Fibroblast of skin of left quadriceps (primary cell): Measurements from ENCODE around the gene IWS1.
"Not testable (repeated sequence)": the region's sequence is repeated elsewhere in the genome, so short reads cannot be mapped to it uniquely, and the experiment has no call there.

Experiments used
- DNase-seq, 2 experiments: peaks; one replicate each; pipeline ENCODE4 v3.0.0-alpha.2; 2013; ENCODE audit warnings: low read depth in 2 of 2

The IWS1 gene

GRCh38 chr2:127528487-127528886, 2.2 kb upstream of the IWS1 start:
- no peak for DNase-seq

DNA sequence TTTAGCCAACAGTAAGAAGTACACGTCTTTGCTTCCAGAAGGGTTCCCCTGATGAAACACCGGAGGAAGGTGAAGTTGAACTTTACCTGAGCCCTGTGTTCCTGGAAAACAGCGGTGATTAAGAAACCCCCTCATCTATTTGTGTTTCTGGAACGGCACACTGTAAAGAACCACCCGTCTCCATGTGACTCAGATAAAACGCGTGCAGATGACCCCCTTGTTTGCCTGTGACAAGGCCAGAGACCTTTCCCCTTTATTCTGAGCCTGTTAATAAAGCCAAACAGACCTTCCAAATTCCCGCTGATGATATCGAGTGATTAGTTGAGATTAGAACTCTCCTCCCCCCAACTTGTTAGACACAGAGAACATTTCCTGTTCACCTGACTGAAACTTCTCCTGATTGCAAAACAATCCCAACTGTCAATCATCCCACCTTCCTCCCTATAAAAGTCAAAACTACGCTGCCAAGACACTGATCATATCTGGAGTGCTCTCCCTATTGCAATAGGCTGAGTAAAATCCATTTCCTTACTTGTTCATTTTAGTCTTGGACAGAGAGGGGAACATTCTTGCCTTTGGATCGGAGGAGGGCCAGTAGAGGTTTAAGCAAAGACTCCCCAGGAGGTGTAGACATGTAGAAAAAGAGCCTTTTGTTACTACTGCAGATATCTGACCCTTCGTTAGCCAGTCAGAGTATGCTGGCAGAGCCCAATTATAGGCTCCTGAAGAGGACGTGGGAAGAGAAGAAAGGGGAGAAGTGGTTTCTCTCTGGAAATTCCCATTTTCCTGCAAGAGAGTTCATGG, 914 bp upstream of the IWS1 start:
- no peak for DNase-seq

DNA sequence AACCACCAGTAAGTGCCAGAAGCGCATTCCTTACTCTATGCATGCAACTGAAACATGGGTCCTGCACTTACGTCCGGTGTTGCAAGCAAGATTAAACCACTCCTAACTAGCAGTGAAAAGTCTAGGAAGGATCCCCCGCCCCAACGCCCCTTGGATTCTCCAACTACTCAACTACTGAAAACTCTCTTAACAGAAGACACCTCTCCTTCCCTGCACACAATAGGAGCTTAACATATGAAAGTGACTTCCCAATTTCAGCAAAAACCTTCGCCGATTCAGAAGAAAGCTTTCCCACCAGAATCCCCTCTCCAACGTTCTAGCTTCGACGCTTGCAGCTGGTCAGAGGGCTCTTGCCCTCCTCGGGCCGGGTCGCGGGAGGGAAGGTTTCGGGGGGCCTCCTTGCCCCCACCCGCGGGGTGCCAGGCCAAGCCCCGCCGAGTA, 578 bp downstream of the IWS1 start:
- DNase-seq, result no peak

- not testable (repeated sequence) for DNase-seq
These were observed 2.0 kb downstream of the IWS1 start for GRCh38 chr2:127524198-127524834.

GRCh38 chr2:127523269-127523939, 2.9 kb downstream of the IWS1 start:
- DNase-seq, result no peak

DNA sequence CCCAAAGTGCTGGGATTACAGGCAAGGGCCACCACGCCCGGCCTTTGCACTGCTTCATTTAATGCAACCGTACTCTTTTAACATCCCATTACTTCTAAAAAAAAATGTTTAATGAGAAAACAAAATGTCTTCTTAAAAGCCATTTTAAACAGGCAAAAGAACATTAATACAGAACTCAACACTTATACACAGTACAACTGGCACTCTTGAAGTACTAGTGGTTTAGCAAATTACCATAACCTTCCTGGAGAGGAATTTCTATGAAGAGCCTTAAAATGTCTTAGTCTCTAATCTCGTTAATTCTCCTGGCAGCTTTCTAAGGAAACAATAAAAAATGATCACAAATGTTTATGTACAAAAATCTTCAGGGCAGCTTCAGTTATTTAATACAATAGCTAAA, 5.9 kb downstream of the IWS1 start:
- no peak for DNase-seq

GRCh38 chr2:127517465-127517864, 8.8 kb downstream of the IWS1 start:
- DNase-seq, result no peak

DNA sequence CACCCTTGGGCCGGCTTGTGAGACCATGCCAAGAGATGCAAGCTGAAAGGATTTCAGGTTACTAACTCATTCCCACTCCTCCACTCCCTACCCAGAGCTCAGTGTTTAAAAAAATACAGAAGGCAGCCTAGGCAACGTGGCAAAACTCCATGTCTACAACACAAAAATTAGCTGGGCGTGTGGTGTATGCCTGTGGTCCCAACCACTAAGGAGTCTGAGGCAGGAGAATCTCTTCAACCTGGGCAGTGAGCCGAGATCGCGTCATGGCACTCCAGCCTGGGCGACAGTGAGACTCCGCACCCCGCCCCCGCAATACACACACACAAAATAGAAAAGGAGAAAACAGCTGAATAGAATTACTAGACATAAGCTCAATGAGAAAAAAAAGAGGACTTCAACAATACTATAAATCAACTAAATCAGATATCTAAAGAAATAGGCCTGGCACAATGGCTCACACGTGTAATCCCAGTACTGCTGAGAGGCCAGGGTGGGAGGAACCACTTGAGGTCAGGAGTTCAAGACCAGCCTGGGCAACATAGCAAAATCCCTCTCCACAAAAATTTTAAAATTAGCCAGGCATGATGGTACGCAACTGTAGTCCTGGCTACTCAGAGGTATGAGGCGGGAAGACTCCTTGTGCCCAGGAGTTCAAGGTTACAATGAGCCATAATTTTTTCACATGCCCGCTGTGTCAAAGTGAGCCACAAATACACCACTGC, 10.1 kb downstream of the IWS1 start:
- peak in 1 of 2 experiments; percentile 28 for DNase-seq

DNA sequence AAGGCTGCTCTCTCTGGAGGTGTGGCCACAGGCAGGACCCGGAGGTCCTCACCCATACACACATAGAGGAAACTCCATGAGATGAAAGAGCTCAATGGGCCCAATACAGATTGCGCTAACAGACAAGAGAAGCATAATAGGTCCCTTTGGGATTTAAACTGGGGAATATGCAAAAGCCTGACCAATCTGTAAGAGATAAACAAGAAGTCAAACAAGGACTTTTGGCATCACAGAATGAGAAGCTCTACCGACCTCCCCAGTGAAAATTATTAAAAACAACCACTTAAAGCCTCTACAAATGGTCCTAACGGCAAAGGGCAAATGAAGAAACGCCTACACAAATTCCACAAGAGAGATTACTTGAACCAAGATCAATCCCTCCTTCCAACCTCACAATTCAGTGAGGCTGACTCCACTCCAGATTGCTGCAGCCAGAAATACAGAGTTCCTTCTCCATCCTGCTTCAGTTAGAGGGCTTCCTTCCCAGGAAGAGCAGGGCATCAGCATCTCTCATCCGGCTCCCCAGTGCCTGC, 10.8 kb downstream of the IWS1 start:
- DNase-seq, result no peak

DNA sequence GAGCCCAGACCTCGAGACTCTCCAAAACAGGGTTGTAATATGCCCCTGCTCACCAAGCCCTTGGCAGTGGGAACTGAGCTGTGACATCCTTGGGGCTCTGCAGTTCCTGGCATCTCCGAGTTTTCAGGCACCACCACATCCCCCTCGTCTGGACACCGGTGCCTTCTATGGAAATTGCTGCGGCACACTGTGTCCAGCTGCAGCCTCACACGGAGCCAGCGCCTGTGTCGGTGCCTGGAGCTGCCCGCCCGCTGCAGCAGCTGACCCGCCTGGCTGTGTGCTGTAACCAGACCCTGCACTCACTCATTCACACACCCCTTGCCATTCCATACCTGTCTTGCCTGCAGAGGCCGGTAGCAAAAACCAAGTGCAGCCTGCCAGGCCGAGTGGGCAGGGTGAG, 11.8 kb downstream of the IWS1 start:
- no peak for DNase-seq

- no peak for DNase-seq
These were observed 12.2 kb downstream of the IWS1 start for GRCh38 chr2:127514076-127514475.

- no peak for DNase-seq
These were observed 13.9 kb downstream of the IWS1 start for GRCh38 chr2:127512362-127512761.

- no peak for DNase-seq
These were observed 14.4 kb downstream of the IWS1 start for GRCh38 chr2:127511917-127512316.

DNA sequence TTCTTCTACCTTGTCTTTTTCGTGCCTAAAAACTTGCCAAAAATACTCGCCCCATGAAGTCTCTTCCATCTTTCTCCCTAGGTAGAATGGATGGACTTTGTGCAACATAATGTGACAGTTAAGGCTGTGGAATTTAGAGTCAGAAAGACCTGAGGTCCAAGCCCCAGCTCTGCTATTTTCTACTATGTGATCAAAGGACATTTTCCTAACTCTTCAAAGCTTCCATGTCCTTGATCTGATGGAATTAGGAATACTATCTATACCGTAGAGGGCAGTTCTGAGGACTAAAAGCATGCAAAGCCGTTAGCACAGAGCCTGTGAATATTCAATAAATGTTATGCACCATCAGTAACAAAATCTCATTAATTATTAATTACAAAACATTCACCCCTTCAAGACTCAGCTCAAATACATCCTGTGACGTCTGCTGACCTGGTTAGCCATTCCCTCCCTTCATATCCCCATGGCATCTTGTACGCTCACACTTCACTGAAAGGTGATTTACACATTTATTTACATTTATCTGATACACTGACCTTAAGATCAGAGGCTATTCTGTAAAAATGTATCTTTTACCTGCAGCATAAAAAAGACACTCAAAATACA, 15.1 kb downstream of the IWS1 start:
- no peak for DNase-seq

- DNase-seq, result no peak
These were observed 16.2 kb downstream of the IWS1 start for GRCh38 chr2:127510073-127510472.

- DNase-seq, result peak; percentile 99
These were observed 17.7 kb downstream of the IWS1 start for GRCh38 chr2:127508631-127509034.

- DNase-seq, result no peak
These were observed 18.2 kb downstream of the IWS1 start for GRCh38 chr2:127508023-127508630.

GRCh38 chr2:127506510-127506909, 19.8 kb downstream of the IWS1 start:
- DNase-seq, result no peak

- DNase-seq, result no peak
These were observed 21.5 kb downstream of the IWS1 start for GRCh38 chr2:127504552-127505430.

DNA sequence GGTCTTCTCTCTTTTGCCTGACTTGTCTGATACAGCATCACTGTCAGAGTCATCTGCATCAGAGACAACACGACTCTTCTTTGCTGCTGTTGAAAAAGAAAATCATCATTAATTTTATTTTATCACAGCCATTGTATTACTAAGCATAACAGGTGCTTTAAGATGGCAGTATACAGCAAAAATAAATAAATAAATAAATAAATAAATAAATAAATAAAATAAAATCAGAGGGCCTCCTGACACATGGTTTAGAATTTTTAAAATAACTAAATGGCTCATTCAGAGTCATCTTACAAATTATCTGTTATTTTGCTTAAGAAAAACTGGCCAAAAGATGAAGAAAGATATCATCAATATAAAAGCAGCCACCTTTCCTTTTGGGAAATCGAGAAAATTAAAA, 22.8 kb downstream of the IWS1 start:
- no peak for DNase-seq
